Activated T-cell treated with anti-CD3 and anti-CD28 coated beads for 1 hour (primary cell): ENCODE measurements around the gene ISLR.

Source experiments
- DNase-seq: peaks from one replicate; pipeline ENCODE4 v3.0.0-alpha.2; 2020; ENCODE audit warnings: low read depth

ISLR gene

GRCh38 chr15:74194572-74195559 is 21.4 kb downstream of the ISLR start:
- DNase-seq = no peak

- DNase-seq = no peak
Measured at GRCh38 chr15:74196175-74196574, 22.7 kb downstream of the ISLR start.

- DNase-seq = no peak
Measured at GRCh38 chr15:74197176-74197965, 23.9 kb downstream of the ISLR start.

GRCh38 chr15:74199297-74199652 is 25.8 kb downstream of the ISLR start:
- no peak for DNase-seq

- DNase-seq = no peak
Measured at GRCh38 chr15:74200412-74200815, 26.9 kb downstream of the ISLR start.

GRCh38 chr15:74200871-74201419 is 27.4 kb downstream of the ISLR start:
- no peak for DNase-seq

- no peak for DNase-seq
Measured at GRCh38 chr15:74201710-74202420, 28.4 kb downstream of the ISLR start.

- DNase-seq = no peak
Measured at GRCh38 chr15:74202452-74203401, 29.2 kb downstream of the ISLR start, which contains the start of gene STRA6. TSS of gene STRA6 (minus strand) at chr15:74202787. CDS start at chr15:74202267, 520 bp downstream.

GRCh38 chr15:74203914-74204431 is 30.5 kb downstream of the ISLR start:
- no peak for DNase-seq

GRCh38 chr15:74205582-74205947 is 32.1 kb downstream of the ISLR start:
- DNase-seq = no peak

GRCh38 chr15:74206801-74207281 is 33.3 kb downstream of the ISLR start:
- DNase-seq = no peak

GRCh38 chr15:74207652-74208440 is 34.3 kb downstream of the ISLR start:
- DNase-seq = no peak

- DNase-seq = no peak
Measured at GRCh38 chr15:74208496-74208895, 35.0 kb downstream of the ISLR start.

GRCh38 chr15:74208901-74209559 is 35.5 kb downstream of the ISLR start:
- DNase-seq = no peak

- no peak for DNase-seq
Measured at GRCh38 chr15:74209560-74209958, 36.0 kb downstream of the ISLR start.

- no peak for DNase-seq
Measured at GRCh38 chr15:74209997-74210671, 36.6 kb downstream of the ISLR start.

- no peak for DNase-seq
Measured at GRCh38 chr15:74210729-74211128, 37.2 kb downstream of the ISLR start.

GRCh38 chr15:74211656-74212055 is 38.1 kb downstream of the ISLR start:
- no peak for DNase-seq
